ENCODE results near the gene CAMP.
"Not testable (repeated sequence)": the region's sequence is repeated elsewhere in the genome, so short reads cannot be mapped to it uniquely, and the experiment has no call there.

Gene CAMP

DNA sequence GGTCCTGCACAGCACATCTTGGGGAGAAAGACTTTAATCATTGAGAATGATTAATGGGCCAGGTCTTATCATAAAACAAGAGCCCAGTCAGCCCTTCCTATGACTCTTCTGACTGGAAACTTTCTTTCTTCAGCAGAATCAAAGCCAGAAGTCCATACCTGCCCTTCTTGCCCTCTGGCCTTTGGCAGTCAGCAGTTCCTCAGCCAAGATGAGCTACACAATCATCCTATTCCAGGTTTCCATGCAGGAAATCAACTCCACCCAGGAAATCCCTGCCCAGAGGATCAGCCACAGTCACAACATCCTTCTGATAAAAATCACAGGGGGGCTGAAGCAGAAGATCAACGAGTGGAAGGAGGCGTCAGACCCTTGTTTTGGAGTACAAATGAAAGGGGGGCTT is 44.5 kb downstream of the CAMP start:
- DNase-seq = no peak

GRCh38 chr3:48268381-48268935 is 45.2 kb downstream of the CAMP start:
- DNase-seq = peak; percentile 3

- no peak for DNase-seq
Observed at GRCh38 chr3:48268936-48269561, 45.8 kb downstream of the CAMP start.

DNA sequence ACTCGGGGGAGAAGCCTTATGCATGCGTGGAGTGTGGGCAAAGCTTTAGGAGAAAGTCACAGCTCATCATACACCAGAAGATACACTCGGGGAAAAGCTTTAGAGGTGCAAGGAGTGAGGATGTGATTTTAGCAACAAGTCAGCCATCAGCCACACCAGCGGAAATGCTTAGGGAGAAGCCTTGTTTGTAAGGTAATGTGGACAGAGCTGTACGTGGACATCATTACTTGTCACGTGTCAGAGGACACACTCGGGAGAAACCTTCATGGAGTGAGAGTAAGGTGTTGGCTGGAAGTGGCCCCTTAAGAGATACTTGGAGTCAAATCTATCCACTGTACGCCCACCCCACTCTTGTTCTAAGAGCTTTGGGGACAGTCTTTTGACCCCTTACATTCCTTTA is 46.3 kb downstream of the CAMP start:
- no peak for DNase-seq

- no peak for DNase-seq
Observed at GRCh38 chr3:48270306-48270705, 47.0 kb downstream of the CAMP start.

DNA sequence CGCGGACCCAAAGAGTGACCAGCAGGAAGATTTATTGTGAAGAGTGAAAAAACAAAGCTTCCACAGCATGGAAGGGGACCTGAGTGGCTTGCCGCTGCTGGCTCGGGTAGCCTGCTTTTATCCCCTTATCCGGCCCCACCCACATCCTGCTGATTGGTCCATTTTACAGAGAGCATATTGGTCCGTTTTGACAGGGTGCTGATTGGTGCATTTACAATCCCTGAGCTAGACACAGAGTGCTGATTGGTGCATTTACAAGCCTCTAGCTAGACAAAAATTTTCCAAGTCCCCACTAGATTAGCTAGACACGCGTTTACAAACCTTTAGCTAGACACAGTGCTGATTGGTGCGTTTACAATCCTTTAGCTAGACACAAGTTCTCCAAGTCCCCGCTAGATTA is 47.9 kb downstream of the CAMP start:
- not testable (repeated sequence) for DNase-seq

- no peak for DNase-seq
Observed at GRCh38 chr3:48271763-48272498, 48.6 kb downstream of the CAMP start.

- DNase-seq = peak; percentile 8
Observed at GRCh38 chr3:48273594-48274211, 50.4 kb downstream of the CAMP start.

DNA sequence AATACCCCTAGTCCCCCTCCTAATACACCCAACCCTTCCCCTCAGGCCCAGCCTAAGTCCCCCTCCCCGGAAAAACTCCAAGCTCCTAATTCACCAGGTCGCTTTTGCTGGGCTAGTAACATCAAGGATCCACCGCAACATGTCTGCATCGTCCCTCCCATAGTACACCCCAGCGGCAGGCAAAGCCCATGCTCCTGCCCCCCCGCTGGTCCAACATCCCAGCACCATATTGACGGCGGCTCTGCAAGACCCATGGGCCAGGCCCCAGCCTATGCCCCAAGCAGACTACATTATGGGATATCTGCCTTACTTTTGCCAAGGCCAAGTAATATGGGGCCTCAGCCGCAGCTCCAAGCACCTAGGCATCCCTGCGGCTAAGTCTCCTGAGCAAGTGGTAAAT is 51.2 kb downstream of the CAMP start:
- no peak for DNase-seq

Data from NCI-H2107 (cell line).